Activated CD4-positive, alpha-beta memory T cell treated with anti-CD3 and anti-CD28 coated beads for 36 hours (primary cell): ENCODE results near the gene VIL1. TPM values are rescaled to one million over a fixed set of nuclear protein-coding genes. Genes with fewer than 3 reads are reported as not detected.

Experiments
- CTCF ChIA-PET: fragments of 350-600 bp; sonication (Branson Sonifier 250); formaldehyde crosslinking; loops from one replicate; lab custom pipeline; 2021; ENCODE audit warnings: antibody characterized with exemption, inconsistent platforms; lab: Charles Lee
- POLR2A ChIA-PET: fragments of 350-600 bp; sonication (Branson Sonifier 250); formaldehyde crosslinking; loops from one replicate; lab custom pipeline; 2021; ENCODE audit warnings: antibody characterized with exemption; lab: Charles Lee
- DNase-seq: peaks from one replicate; pipeline ENCODE4 v3.0.0-alpha.2; 2020
- H3K27ac Mint-ChIP-seq: one replicate; pipeline ENCODE4 v1.8.0; 2021; ENCODE audit warnings: mixed read lengths
- H3K27me3 Mint-ChIP-seq: one replicate; pipeline ENCODE4 v1.8.0; 2021; ENCODE audit warnings: mixed read lengths
- H3K36me3 Mint-ChIP-seq: one replicate; pipeline ENCODE4 v1.8.0; 2021; ENCODE audit warnings: mixed read lengths
- H3K4me1 Mint-ChIP-seq: one replicate; pipeline ENCODE4 v1.8.0; 2021; ENCODE audit warnings: low read depth, mixed read lengths
- H3K4me3 Mint-ChIP-seq: one replicate; pipeline ENCODE4 v1.8.0; 2021; ENCODE audit warnings: mild to moderate bottlenecking, mixed read lengths
- H3K9me3 Mint-ChIP-seq: one replicate; pipeline ENCODE4 v1.8.0; 2021; ENCODE audit warnings: mixed read lengths
- intact Hi-C: fragments of 100-400 bp; cut with micrococcal nuclease; formaldehyde crosslinking; loops from one replicate; pipeline ENCODE4 v1.15.1; 2023
- total RNA-seq, 2 experiments: library from RNA; stranded (reverse); gene quantifications; one replicate each; pipeline ENCODE4 v1.2.3, GENCODE V29; 2021

Gene VIL1
- total RNA-seq, 2 experiments from 2014 or later, result not detected

DNA sequence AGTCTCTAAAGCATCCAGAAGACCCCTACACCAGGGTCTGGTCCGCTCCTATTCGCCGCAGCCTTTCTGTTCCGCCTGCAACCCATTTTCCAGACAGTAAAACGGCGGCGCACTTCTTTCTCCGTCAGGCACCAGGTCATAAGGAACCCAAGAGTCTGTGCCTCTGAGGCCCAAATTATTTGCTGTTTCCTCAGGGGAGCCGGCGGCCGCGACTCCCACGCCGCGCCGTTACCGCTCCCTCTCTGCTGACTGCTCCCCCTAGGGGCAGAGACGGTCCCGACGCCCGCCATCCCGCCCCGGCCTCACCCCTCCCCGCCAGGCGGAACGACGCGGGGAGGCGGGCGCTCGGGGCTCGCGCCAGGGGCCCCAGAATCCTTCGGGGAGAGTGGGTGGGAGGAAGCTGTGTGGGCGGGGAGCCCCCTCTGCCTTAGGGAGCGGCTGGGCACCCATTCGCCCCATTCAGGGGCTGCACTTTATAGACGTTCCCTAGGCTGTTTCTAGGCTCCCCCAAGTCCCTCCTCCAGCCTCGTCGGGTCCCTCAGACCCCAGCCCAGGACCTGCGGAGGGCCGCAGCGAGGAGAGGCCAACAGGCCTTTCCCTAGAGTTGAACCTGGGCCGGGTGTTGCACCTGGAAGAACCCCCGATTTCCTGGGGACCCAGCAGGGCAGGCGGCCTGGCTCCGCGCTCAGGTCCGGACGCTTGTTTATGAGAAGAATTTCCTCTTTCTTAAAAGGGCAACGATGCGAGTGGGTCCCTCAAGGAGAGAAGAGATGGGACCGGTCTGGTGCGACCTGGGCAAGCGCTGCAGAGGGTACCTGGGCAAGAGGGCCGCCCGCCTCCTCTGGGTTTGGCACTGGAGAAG, 22.9 kb upstream of the VIL1 start:
- Mint-ChIP-seq H3K27ac (peak overlapping the region; percentile 88), H3K27me3 (no peaks in the 10 kb centered on the region), H3K36me3 (peaks cover 1% of the 10 kb centered on the region), H3K4me1 (peaks cover 34% of the 10 kb centered on the region), H3K4me3 (peak overlapping the region; percentile 90), H3K9me3 (no peaks in the 10 kb centered on the region)
- peak; percentile 96 for DNase-seq
- CTCF ChIA-PET, result interaction anchor here (0.8 to 1.5 kb wide), 13 partner anchors 9 to 124 kb away, joined by 3 to 10 read pairs (median 4); no protein-coding TSS in a partner anchor
- POLR2A ChIA-PET, result interaction anchor here (1.5 kb wide), 1 partner anchor 10 kb away, joined by 5 read pairs; no protein-coding TSS in a partner anchor
- intact Hi-C loops, result loop anchor here (1.0 to 5.0 kb wide), 13 partner anchors 10 to 851 kb away; partner anchors contain the start of genes AAMP, BCS1L, CNOT9 and GLB1L

DNA sequence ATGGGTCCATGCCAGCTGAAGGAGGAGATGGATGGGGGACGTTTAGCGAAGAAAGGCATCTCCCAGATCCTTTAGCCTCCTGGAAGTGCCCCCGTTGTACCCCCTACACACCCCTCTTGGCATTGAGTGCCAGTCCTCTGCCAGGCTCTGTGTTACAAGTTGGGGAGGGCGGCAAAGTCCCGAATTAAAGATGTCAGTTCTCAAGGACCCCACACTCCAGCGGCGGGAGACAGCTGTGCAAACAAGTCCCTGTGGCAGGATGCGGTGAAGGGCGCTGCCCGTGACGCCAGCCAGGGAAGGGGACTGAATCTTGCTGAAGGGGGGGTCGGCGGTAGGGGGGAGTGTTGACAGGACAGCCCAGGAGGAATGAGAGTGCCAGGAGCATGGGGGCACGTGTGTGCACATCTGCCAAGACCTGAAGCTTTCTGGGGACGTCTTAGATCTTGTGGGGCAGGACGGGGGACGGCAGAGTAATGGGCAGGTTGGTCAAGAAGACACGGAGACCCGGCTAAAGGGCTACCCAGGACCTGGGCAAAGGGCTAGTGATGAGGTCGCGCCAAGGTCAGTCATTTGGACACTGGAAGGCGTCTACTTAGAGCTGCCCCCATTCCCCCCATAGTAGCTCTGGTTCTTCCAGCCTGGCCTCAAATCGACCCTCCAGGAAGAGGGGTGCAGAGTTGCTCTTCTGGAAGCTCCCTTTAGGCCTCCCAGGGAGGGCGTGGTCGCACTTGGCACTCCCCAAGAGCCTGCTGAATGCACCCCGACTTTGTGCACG, 22.0 kb upstream of the VIL1 start:
- H3K36me3 Mint-ChIP-seq, result peaks cover 1% of the 10 kb centered on the region
- peak; percentile 81 for DNase-seq
- ChIA-PET POLR2A (interaction anchor here (1.5 to 1.7 kb wide), 2 partner anchors 9 to 110 kb away, joined by 5 to 10 read pairs; no protein-coding TSS in a partner anchor), CTCF (interaction anchor here (0.8 to 1.5 kb wide), 13 partner anchors 8 to 125 kb away, joined by 3 to 10 read pairs (median 5); no protein-coding TSS in a partner anchor)
- H3K4me3 Mint-ChIP-seq, result peak overlapping the region; percentile 90
- H3K27ac Mint-ChIP-seq, result peak overlapping the region; percentile 88
- no peaks in the 10 kb centered on the region for H3K9me3 Mint-ChIP-seq
- H3K27me3 Mint-ChIP-seq, result no peaks in the 10 kb centered on the region
- peaks cover 43% of the 10 kb centered on the region for H3K4me1 Mint-ChIP-seq
- intact Hi-C loops, result loop anchor here (1.0 to 5.0 kb wide), 13 partner anchors 9 to 850 kb away; partner anchors contain the start of genes AAMP, BCS1L, CNOT9 and GLB1L

DNA sequence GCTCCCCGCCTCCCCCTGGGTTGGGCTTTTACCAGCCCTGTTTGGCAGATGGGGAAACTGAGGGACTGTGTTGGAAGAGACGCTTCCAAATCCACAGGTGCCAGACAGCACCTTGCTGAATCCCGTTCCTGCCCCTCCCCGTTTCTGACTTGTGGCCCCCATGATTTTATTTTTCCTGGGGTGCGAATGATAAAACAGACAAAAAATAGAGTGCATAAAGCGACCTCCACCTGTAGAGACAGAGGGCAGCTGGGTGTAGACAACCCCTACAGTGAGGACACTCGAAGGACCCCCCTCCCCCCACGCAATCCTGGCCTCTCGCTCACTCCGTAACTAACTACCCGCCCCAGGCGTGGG, 21.5 kb upstream of the VIL1 start:
- ChIA-PET POLR2A (interaction anchor here (1.5 to 1.7 kb wide), 2 partner anchors 8 to 111 kb away, joined by 5 to 10 read pairs; no protein-coding TSS in a partner anchor), CTCF (interaction anchor here (1.2 to 1.5 kb wide), 2 partner anchors 95 to 111 kb away, joined by 7 to 8 read pairs; no protein-coding TSS in a partner anchor)
- H3K27me3 Mint-ChIP-seq, result no peaks in the 10 kb centered on the region
- DNase-seq, result no peak
- H3K4me3 Mint-ChIP-seq, result peak overlapping the region; percentile 90
- intact Hi-C loops, result loop anchor here (2.0 to 5.0 kb wide), 5 partner anchors 179 to 850 kb away; partner anchors contain the start of genes BCS1L, GLB1L, RNF25 and STK16
- H3K36me3 Mint-ChIP-seq, result peaks cover 1% of the 10 kb centered on the region
- peaks cover 43% of the 10 kb centered on the region for H3K4me1 Mint-ChIP-seq
- no peaks in the 10 kb centered on the region for H3K9me3 Mint-ChIP-seq
- H3K27ac Mint-ChIP-seq, result peak overlapping the region; percentile 88

DNA sequence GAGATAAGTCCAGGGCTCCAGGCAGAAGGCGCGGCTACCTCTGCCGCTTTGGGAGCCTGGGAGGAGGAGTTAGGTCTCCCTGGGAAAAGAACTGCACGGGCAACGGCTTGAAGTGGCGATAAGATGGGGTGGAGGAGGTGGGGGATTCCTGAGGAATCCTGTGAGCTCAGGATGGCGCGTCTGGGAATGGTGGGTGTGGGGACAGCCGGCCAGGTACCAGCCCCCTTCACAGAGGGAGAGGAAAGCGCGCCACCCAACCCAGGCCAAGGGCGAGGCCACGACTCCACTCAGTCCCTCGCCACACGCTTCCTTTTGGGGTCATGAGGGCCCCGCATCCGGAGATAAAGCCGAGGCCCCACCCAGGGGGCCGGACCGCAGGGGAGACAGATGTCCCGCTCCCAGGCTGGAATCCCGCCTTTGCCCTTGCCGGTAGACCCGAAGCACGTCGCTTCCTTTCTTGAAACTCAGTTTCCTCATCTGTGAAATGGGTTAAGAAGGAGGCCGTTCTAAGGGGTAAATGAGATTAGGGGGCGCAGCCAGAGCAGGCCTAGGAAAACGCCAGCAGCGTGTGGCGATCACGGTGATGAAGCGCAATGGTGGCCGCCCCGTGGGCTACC, 21.0 kb upstream of the VIL1 start:
- Mint-ChIP-seq H3K4me3 (peak overlapping the region; percentile 90), H3K4me1 (peaks cover 43% of the 10 kb centered on the region), H3K27me3 (no peaks in the 10 kb centered on the region), H3K27ac (peak overlapping the region; percentile 88), H3K36me3 (peaks cover 1% of the 10 kb centered on the region), H3K9me3 (no peaks in the 10 kb centered on the region)
- intact Hi-C loops, result loop anchor here (2.0 to 5.0 kb wide), 6 partner anchors 179 to 849 kb away; partner anchors contain the start of genes BCS1L, CNPPD1, GLB1L and RNF25
- ChIA-PET POLR2A (interaction anchor here (1.7 kb wide), 1 partner anchor 111 kb away, joined by 10 read pairs; no protein-coding TSS in a partner anchor), CTCF (interaction anchor here (1.2 kb wide), 1 partner anchor 111 kb away, joined by 7 read pairs; no protein-coding TSS in a partner anchor)
- DNase-seq, result peak; percentile 69

DNA sequence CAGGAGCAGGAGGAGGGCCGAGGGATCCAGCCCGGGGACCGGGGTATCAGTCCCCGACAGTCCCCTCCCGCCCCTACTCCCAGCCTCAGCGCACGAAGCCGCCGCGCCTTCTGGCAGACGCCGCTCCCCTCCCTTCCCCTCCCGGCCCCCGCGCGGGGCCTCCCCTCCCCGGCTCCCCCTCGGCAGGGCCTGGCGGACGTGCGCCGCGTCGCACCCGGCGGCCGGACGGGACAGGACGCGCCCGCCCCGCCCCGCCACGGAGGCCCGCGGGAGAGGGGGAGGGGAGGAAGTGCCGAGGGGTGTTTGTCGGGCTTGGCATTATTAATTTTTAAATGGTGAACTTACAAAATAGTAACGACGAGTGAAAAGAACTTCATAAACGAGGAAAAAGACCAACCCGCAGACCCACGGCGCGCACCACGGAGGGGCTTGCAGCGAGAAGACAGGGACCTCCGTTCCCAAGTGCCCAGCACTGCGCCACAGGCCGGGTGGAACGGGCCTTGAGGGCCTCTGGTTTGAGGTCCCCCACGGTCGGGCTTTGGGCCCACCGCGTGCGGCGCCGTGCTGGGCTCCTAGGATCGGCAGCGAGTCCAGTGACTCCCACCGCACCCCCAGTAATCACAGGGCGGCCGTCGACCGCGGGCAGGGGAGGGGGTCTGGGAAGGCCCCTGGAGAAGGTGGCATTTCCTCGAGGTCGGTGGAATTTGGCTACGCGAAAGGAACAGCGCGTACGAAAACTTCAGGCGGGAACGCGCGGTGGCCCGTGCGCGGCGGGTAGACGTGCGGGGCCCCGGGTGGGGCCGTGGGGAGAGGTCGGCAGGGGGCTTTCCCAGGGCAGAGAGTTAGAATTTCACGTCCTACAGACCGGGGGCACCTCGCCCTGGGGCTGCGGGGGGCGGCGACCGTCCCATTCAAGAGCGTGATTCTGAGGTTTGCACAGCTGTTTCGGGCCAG, 20.2 kb upstream of the VIL1 start:
- Mint-ChIP-seq H3K27me3 (no peaks in the 10 kb centered on the region), H3K9me3 (no peaks in the 10 kb centered on the region), H3K4me3 (peak overlapping the region; percentile 90), H3K4me1 (peaks cover 48% of the 10 kb centered on the region), H3K36me3 (peaks cover 9% of the 10 kb centered on the region), H3K27ac (peak overlapping the region; percentile 88)
- ChIA-PET CTCF (no interaction called here), POLR2A (interaction anchor here (1.7 kb wide), 1 partner anchor 112 kb away, joined by 10 read pairs; no protein-coding TSS in a partner anchor)
- peak; percentile 82 for DNase-seq
- intact Hi-C loops, result loop anchor here (1.0 to 5.0 kb wide), 4 partner anchors 274 to 849 kb away; partner anchors contain the start of genes CNPPD1, GLB1L, RNF25 and STK16

DNA sequence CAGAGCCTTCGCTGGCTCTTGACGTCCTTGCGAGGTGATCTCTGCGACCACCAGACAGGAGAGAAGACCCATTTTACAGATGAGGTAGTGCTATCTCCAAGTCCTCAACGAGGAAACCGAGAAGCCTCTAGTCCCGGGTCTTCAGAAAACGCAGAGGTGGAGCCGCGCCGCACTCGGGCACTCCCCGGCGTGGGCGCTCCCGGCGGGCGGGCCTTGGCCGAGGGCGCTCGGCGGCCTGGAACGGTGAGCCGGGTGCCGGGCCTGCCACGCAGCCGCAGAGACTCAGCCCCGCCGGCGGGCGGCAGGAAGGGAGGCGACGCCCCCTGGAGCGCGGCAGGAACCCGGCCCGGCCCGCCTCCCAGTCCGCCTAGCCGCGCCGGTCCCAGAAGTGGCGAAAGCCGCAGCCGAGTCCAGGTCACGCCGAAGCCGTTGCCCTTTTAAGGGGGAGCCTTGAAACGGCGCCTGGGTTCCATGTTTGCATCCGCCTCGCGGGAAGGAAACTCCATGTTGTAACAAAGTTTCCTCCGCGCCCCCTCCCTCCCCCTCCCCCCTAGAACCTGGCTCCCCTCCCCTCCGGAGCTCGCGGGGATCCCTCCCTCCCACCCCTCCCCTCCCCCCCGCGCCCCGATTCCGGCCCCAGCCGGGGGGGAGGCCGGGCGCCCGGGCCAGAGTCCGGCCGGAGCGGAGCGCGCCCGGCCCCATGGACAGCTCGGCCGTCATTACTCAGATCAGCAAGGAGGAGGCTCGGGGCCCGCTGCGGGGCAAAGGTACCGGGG, 19.3 kb upstream of the VIL1 start, which contains the start of gene CTDSP1:
Gene CTDSP1 (plus strand): TSS at position 478 of the 776 bp plus-strand sequence. CDS start 223 bp downstream, at position 701.
- intact Hi-C loops, result loop anchor here (1.0 to 5.0 kb wide), 4 partner anchors 273 to 848 kb away; partner anchors contain the start of genes CNPPD1, GLB1L, RNF25 and STK16
- peak; percentile 96 for DNase-seq
- peak within 1 kb of the TSS; percentile 91 for H3K4me3 Mint-ChIP-seq
- ChIA-PET POLR2A (interaction anchor here (1.1 to 1.2 kb wide), 2 partner anchors 170 to 260 kb away, joined by 3 read pairs; partner anchors contain the start of genes BCS1L and ZNF142), CTCF (interaction anchor here (0.6 to 1.3 kb wide), 6 partner anchors 43 to 260 kb away, joined by 3 to 6 read pairs (median 3); partner anchors contain the start of genes BCS1L, CATIP and ZNF142)
- peaks cover 14% of the 10 kb centered on the region for H3K36me3 Mint-ChIP-seq
- H3K27ac Mint-ChIP-seq, result peak within 1 kb of the TSS; percentile 90
- H3K9me3 Mint-ChIP-seq, result no peaks in the 10 kb centered on the region
- H3K4me1 Mint-ChIP-seq, result peaks cover 47% of the 10 kb centered on the region
- no peaks in the 10 kb centered on the region for H3K27me3 Mint-ChIP-seq

DNA sequence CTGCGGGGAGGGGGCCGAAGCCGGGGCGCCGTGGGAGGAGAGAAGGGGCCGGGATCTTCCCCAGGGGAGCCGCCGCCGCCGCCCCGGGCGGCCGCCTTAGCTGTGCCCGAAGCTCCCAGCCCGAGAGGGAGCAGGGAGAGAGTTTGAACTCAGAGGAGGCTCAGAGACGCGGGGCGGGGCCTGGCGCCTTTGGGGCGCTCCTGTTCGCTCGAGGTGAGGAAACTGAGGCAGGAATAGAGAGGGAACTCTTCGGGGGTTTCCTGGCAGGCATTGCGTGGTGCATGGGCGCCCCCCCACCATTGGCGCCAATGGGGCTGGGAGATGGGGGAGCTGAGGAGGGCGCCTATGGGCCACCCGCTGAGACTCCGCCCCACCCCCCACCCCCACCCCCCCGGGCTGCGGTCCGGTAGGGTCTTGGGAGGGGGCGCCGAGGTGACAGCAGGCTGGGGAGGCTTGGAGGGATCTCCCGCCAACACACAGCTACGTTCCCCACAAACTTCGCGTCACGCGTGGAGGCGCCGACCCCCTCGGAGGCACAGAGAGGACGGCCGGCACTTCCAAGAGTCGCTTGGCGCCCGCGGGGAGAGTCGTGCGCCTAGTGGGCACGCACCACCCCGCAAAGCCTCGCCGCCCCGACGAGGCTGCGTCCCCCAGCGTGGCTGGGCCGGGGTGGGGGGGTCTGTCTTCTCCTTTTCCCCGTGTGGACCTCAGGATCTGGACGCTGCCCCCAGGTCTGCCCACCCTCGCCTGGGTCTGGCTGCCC, 18.6 kb upstream of the VIL1 start:
- H3K27ac Mint-ChIP-seq, result peak overlapping the region; percentile 90
- DNase-seq, result peak; percentile 46
- peaks cover 14% of the 10 kb centered on the region for H3K36me3 Mint-ChIP-seq
- no peaks in the 10 kb centered on the region for H3K27me3 Mint-ChIP-seq
- H3K9me3 Mint-ChIP-seq, result no peaks in the 10 kb centered on the region
- H3K4me3 Mint-ChIP-seq, result peak overlapping the region; percentile 91
- ChIA-PET POLR2A (interaction anchor here (1.1 to 1.2 kb wide), 2 partner anchors 169 to 259 kb away, joined by 3 read pairs; partner anchors contain the start of genes BCS1L and ZNF142), CTCF (interaction anchor here (0.6 to 1.3 kb wide), 6 partner anchors 43 to 259 kb away, joined by 3 to 6 read pairs (median 3); partner anchors contain the start of genes BCS1L, CATIP and ZNF142)
- intact Hi-C loops, result no loop called here
- peaks cover 44% of the 10 kb centered on the region for H3K4me1 Mint-ChIP-seq

DNA sequence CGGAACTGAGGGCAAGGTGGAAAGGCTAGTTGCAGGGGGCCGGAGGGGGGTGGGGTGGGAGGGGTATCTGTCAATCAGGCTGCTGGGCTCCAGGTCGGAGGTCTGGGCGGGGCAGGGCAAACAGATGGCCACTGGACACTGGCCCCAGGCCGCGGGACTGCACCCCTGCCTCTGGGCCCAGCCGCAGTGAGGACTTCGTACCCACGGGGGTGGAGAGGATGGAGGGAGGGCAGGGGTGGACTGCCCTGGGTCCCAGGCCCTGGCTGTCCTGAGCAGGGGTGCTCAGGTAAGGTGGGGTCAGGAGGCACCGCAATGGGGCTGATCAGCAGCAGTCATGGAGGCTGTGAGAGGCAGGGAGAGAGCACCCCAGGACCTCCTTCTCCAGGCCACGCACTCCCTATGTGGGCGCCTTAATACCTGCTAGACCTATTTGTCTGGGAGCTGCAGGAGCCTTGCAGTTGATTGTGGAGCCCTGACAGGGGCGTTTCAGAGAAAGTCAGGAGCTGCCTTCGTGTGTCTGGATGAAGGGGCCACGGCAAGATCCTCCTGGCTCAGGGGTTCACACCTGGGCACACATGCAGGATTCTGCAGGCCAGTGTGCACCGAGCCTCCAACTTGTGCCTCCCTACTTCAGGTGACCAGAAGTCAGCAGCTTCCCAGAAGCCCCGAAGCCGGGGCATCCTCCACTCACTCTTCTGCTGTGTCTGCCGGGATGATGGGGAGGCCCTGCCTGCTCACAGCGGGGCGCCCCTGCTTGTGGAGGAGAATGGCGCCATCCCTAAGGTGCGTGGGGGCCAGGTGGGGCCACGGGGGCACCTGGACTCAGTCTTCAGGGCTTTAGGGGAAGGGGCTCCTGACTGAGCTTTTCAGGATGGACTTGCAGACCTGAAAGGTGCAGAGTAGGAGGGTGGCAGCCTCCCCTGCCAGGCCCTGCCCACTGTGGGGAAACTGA, 17.7 kb upstream of the VIL1 start:
- Mint-ChIP-seq H3K4me3 (peak overlapping the region; percentile 91), H3K4me1 (peaks cover 48% of the 10 kb centered on the region), H3K9me3 (no peaks in the 10 kb centered on the region), H3K36me3 (peaks cover 14% of the 10 kb centered on the region), H3K27me3 (no peaks in the 10 kb centered on the region), H3K27ac (peak overlapping the region; percentile 90)
- ChIA-PET CTCF (interaction anchor here (0.8 to 1.4 kb wide), 4 partner anchors 65 to 114 kb away, joined by 3 to 6 read pairs (median 5); partner anchors contain the start of gene TMBIM1), POLR2A (interaction anchor here (1.1 to 1.4 kb wide), 3 partner anchors 110 to 258 kb away, joined by 3 read pairs; partner anchors contain the start of genes BCS1L and ZNF142)
- DNase-seq, result no peak
- intact Hi-C loops, result no loop called here
